ENCODE data around the gene IL27RA.

IL27RA gene

DNA sequence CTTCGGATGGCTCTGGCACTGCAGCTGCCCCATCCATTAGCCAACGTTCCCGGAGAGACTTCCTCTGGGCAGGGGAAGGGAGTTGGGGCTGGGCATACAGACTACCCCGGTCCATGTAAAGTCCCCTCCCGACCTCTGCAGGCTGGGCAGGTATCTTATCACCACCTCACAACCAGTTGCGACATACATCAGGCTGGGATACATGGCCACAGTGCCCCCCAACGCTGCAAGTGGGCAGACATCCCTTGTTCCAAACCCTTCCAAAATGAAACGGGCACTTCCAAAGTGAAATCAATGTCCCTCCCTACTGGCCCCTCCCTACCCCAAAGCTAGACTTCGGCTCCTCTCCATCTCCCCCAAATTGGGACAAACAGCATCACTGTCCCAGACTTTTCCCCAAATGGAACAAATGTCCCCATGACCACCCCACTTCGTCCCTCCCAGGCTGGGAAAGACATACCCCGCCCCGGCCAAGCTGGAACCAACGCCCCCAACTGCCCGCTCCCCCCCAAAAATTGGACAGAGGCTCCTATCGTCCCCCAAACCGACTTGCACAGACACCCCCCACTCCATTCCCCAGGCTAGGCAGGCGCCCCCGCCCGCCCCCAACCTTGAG lies 25.3 kb downstream of the IL27RA start:
- ChIA-PET POLR2A (interaction anchor here (0.7 to 1.0 kb wide), 4 partner anchors 8 to 215 kb away, joined by 3 to 4 read pairs (median 3); partner anchors contain the start of gene MISP3), CTCF (interaction anchor here (1.2 to 1.9 kb wide), 2 partner anchors 13 to 25 kb away, joined by 4 read pairs; partner anchors contain the start of gene IL27RA)
- no peak for DNase-seq (ENCODE audit: extremely low spot score)
- TF ChIP-seq TARDBP (IDR thresholded peaks at IDR 0.05) (no peak), CTBP1 (IDR thresholded peaks at IDR 0.05; ENCODE audit: borderline replicate concordance) (no peak), L3MBTL2 (conservative IDR thresholded peaks at IDR 0.05) (no peak), ARNT (IDR thresholded peaks at IDR 0.05) (no peak), FOXA1 (IDR thresholded peaks at IDR 0.05) (no peak), BHLHE40 (IDR thresholded peaks at IDR 0.05; ENCODE audit: borderline replicate concordance) (no peak), LEF1 (IDR thresholded peaks at IDR 0.05; ENCODE audit: borderline replicate concordance) (no peak), HDGF (IDR thresholded peaks at IDR 0.05; ENCODE audit: borderline replicate concordance) (no peak), SP1 (IDR thresholded peaks at IDR 0.05) (no peak)
- TF ChIP-seq, protein P1, sequence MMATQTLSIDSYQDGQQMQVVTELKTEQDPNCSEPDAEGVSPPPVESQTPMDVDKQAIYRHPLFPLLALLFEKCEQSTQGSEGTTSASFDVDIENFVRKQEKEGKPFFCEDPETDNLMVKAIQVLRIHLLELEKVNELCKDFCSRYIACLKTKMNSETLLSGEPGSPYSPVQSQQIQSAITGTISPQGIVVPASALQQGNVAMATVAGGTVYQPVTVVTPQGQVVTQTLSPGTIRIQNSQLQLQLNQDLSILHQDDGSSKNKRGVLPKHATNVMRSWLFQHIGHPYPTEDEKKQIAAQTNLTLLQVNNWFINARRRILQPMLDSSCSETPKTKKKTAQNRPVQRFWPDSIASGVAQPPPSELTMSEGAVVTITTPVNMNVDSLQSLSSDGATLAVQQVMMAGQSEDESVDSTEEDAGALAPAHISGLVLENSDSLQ (IDR thresholded peaks at IDR 0.05), result no peak

DNA sequence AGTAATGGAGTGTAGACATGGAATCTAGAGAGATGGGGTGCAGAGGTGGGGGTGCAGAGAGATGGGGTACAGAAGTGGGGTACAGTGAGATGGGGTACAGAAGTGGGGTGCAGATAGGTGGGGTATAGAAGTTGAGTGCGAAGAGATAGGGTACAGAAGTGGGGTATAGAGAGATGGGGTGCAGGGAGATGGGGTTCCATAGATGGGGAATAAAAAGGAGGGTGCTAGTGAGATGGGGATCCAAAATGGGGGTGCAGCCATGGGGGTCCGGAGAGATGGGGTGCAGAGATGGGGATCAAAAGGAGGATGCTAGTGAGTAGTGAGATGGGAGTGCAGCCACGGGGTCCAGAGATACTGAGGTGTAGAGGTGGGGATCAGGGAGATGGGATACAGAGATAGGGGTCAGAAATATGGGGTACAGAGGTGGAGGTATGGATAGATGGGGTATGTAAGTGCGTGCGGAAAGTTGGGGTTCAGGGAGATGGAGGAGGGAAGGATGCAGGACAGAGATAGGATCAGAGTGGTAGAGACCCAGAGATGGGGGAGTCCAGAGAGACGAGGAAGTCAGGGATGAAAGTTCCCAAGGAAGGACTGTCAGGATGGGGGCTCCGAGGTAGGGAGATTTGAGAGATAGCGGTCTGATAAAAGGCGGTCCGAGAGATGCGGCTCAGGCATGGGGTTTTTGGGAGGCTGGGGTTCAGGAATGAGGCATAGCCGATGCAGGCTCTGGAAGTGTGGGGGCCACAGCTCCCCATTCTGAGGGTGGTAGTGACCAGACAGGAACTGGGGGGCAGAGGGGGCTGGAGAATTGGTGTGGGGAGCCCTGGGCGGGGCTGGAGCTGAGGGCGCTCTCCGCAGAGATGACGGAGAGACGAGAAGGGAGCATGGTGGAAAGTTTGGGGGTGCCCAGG lies 26.9 kb downstream of the IL27RA start:
- no peak for DNase-seq (ENCODE audit: extremely low spot score)
- ChIA-PET CTCF (interaction anchor here (0.5 to 2.6 kb wide), 11 partner anchors 10 to 477 kb away, joined by 3 to 13 read pairs (median 4); partner anchors contain the start of genes IL27RA and MISP3), POLR2A (interaction anchor here (0.6 to 1.0 kb wide), 2 partner anchors 14 to 15 kb away, joined by 3 to 4 read pairs; partner anchors contain the start of gene MISP3)
- TF ChIP-seq TARDBP (IDR thresholded peaks at IDR 0.05) (no peak), CTBP1 (IDR thresholded peaks at IDR 0.05; ENCODE audit: borderline replicate concordance) (no peak), SUZ12 (IDR thresholded peaks at IDR 0.05) (no peak), FOXK2 (IDR thresholded peaks at IDR 0.05) (no peak), BHLHE40 (IDR thresholded peaks at IDR 0.05; ENCODE audit: borderline replicate concordance) (no peak), ZNF384 (IDR thresholded peaks at IDR 0.05) (no peak), FOXA1 (IDR thresholded peaks at IDR 0.05) (no peak), FOXM1 (IDR thresholded peaks at IDR 0.05; ENCODE audit: borderline replicate concordance) (no peak), HDGF (IDR thresholded peaks at IDR 0.05; ENCODE audit: borderline replicate concordance) (no peak)

DNA sequence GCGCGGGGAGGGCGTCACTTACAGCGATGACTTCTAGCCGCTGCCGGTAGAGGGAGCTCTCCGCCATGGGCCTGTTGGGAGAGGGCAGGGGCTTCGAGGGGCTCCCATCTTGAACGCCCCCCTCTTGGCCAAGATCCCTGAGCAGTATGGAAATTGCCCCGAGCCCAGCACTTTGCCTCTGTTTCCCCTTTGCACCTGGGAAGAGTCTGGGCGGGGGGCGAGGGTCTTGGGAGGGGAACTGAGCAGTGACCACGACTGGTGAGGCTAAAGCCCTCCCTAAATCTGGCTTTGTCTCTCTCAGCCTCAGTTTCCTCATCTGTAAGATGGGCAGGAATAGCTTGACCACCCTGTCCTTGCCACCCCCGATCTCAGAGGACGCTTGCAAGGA lies 27.5 kb downstream of the IL27RA start:
- ChIA-PET CTCF (interaction anchor here (0.5 to 2.6 kb wide), 9 partner anchors 10 to 477 kb away, joined by 3 to 13 read pairs (median 4); partner anchors contain the start of genes IL27RA and MISP3), POLR2A (no interaction called here)
- peak; percentile 56 for DNase-seq (ENCODE audit: extremely low spot score)
- TF ChIP-seq, protein P1 (IDR thresholded peaks at IDR 0.05), result no peak
- TF ChIP-seq ARNT (IDR thresholded peaks at IDR 0.05) (no peak), FOXA1 (IDR thresholded peaks at IDR 0.05) (no peak), SP1 (IDR thresholded peaks at IDR 0.05) (no peak), ELF4 (IDR thresholded peaks at IDR 0.05) (no peak), HDGF (IDR thresholded peaks at IDR 0.05; ENCODE audit: borderline replicate concordance) (no peak), ZNF384 (IDR thresholded peaks at IDR 0.05) (no peak), CTBP1 (IDR thresholded peaks at IDR 0.05; ENCODE audit: borderline replicate concordance) (no peak), SUZ12 (IDR thresholded peaks at IDR 0.05) (no peak), TARDBP (IDR thresholded peaks at IDR 0.05) (no peak), NFRKB (IDR thresholded peaks at IDR 0.05) (no peak), LEF1 (IDR thresholded peaks at IDR 0.05; ENCODE audit: borderline replicate concordance) (no peak)

DNA sequence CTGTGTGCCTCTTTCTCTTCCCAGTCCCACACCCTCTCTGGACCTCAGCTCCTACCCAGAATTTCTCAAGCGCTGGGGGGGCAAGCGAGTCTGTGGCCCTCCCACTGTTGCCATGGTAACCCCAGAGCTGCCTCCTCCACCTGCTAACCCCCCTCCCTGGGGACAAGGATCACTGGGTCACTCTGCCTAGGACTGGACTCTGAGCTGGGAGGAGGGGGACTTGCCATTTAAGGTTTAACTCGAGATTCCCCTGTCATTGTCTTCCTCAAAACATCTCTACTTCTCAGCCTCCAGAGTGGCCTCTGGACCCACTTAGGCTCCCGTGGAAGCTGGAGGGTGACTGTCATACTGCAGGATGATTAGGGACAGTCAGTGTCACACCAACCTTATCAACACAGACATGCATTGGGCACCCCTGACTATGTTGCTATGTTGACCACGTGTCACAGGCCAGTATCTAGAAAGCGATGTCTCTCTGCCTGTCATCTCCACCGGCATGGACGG lies 28.1 kb downstream of the IL27RA start:
- DNase-seq (ENCODE audit: extremely low spot score), result no peak
- TF ChIP-seq SP1 (IDR thresholded peaks at IDR 0.05) (no peak), FOXK2 (IDR thresholded peaks at IDR 0.05) (no peak), SUZ12 (IDR thresholded peaks at IDR 0.05) (no peak), ZNF384 (IDR thresholded peaks at IDR 0.05) (no peak), L3MBTL2 (conservative IDR thresholded peaks at IDR 0.05) (no peak), TARDBP (IDR thresholded peaks at IDR 0.05) (no peak), FOXM1 (IDR thresholded peaks at IDR 0.05; ENCODE audit: borderline replicate concordance) (no peak), NFRKB (IDR thresholded peaks at IDR 0.05) (no peak), LEF1 (IDR thresholded peaks at IDR 0.05; ENCODE audit: borderline replicate concordance) (no peak)
- ChIA-PET CTCF (interaction anchor here (0.9 to 2.6 kb wide), 7 partner anchors 11 to 160 kb away, joined by 3 to 13 read pairs (median 5); partner anchors contain the start of genes IL27RA and MISP3), POLR2A (no interaction called here)

DNA sequence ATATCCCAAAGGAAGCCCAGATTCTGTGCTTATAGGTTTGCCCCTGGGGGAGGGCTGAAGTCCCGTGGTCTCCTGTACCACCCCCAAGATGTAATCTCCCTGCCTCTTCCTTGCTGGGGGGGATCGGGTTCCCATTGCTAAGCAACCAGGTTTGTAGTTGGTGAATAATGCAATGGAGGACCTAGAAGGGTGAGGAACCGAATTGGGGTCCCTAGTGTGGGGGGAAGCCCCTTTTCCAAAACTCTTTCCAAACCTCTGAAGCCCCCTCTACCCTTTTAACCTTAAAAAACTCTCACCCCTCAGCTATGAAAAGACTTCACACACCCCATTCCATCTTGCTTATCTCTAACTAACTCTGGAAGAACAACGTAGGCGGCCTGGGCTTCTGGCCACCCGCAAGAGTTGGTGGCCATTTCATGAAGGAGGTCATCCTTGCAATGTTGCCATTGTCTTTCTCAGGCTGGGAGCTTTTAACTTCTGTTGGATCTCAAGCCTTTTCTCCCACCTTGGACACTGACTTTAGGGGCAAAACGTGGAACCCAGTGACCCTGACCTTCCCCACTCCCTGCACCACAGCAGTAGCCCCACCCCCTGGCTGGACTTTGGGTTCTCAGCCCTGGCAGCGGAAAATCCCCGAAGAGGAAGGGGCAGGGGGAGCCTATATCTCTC lies 29.7 kb downstream of the IL27RA start:
- TF ChIP-seq, protein P1 (IDR thresholded peaks at IDR 0.05), result no peak
- TF ChIP-seq LEF1 (IDR thresholded peaks at IDR 0.05; ENCODE audit: borderline replicate concordance) (no peak), ZNF384 (IDR thresholded peaks at IDR 0.05) (no peak), FOXA1 (IDR thresholded peaks at IDR 0.05) (no peak), L3MBTL2 (conservative IDR thresholded peaks at IDR 0.05) (no peak), ELF4 (IDR thresholded peaks at IDR 0.05) (no peak), CTBP1 (IDR thresholded peaks at IDR 0.05; ENCODE audit: borderline replicate concordance) (no peak), TARDBP (IDR thresholded peaks at IDR 0.05) (no peak), HDGF (IDR thresholded peaks at IDR 0.05; ENCODE audit: borderline replicate concordance) (no peak)
- POLR2A ChIA-PET, result interaction anchor here (1.2 kb wide), 1 partner anchor 54 kb away, joined by 4 read pairs; no protein-coding TSS in a partner anchor
- CTCF ChIA-PET, result no interaction called here
- DNase-seq (ENCODE audit: extremely low spot score), result no peak
